H54 (cell line): ENCODE results near the gene UGT1A9.

Experiments used
- DNase-seq: peaks from one replicate; pipeline ENCODE4 v3.0.0; 2011; ENCODE audit warnings: low spot score, mixed read lengths; ENCODE audit not compliant: insufficient read length
- FAIRE-seq: peaks from 3 replicates; lab custom pipeline; 2011; peaks lifted over from hg19 to GRCh38; lab: Jason Lieb, UNC
- POLR2A ChIP-seq: IDR thresholded peaks from 2 replicates; pipeline ENCODE4 v1.6.1; 2011; ENCODE audit warnings: low read depth, mild to moderate bottlenecking, low read length

UGT1A9 gene

DNA sequence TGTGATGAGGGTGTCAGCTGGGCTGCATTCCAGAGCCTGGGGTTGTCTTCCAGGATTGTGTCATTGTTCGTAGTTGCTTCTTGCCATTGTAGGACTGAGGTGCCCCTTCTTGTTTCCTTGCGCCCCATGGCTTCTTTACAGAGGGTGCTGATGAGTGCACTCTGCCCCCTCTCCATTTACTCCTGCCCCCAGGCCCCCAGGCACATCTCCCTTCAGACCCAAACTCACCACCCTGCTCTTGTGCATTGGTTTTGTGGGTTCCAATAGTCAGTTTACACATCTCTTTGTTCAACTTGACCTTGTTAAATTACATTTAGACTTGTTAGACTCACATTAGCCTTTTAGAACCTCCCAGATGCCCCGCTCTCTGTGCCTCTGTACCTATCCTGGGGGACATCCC, 149.5 kb downstream of the UGT1A9 start:
- FAIRE-seq, result no peak
- no peak for DNase-seq
- TF ChIP-seq POLR2A, result no peak

- FAIRE-seq (no peak), DNase-seq (no peak)
- no peak for TF ChIP-seq POLR2A
These were observed 150.0 kb downstream of the UGT1A9 start for GRCh38 chr2:233821709-233822100.

GRCh38 chr2:233822101-233822771, 150.5 kb downstream of the UGT1A9 start:
- FAIRE-seq (no peak), DNase-seq (no peak)
- TF ChIP-seq POLR2A, result no peak
